Astrocyte (in vitro differentiated cells and primary cell): ENCODE data around the gene NEFH. TPM values are rescaled to one million over a fixed set of nuclear protein-coding genes. Genes with fewer than 3 reads are reported as not detected.

Experiments used
- DNase-seq: peaks from one replicate; pipeline ENCODE4 v3.0.0-alpha.2; 2010; ENCODE audit warnings: low read depth
- FAIRE-seq: peaks from 2 replicates; lab custom pipeline; 2011; peaks lifted over from hg19 to GRCh38; lab: Jason Lieb, UNC
- H2AFZ ChIP-seq: 2 replicates; pipeline ENCODE4 v1.6.0; 2012; ENCODE audit warnings: low read depth, low read length, inconsistent platforms
- H3K27ac ChIP-seq: 2 replicates; pipeline ENCODE4 v1.5.1; 2011; ENCODE audit warnings: low read depth, low read length, inconsistent platforms
- H3K27me3 ChIP-seq: 2 replicates; pipeline ENCODE4 v1.6.0; 2011; ENCODE audit warnings: low read length, inconsistent platforms; ENCODE audit not compliant: insufficient read depth
- H3K36me3 ChIP-seq: 2 replicates; pipeline ENCODE4 v1.5.1; 2011; ENCODE audit warnings: low read length, inconsistent platforms; ENCODE audit not compliant: insufficient read depth
- H3K4me1 ChIP-seq: 2 replicates; pipeline ENCODE4 v1.5.1; 2011; ENCODE audit warnings: low read length, inconsistent platforms; ENCODE audit not compliant: insufficient read depth
- H3K4me2 ChIP-seq: 2 replicates; pipeline ENCODE4 v1.6.0; 2012; ENCODE audit warnings: low read length, inconsistent platforms
- H3K4me3 ChIP-seq: 2 replicates; pipeline ENCODE4 v1.5.1; 2011; ENCODE audit warnings: low read depth, mild to moderate bottlenecking, low read length, inconsistent platforms; ENCODE audit not compliant: insufficient read depth
- H3K79me2 ChIP-seq: 2 replicates; pipeline ENCODE4 v1.6.0; 2012; ENCODE audit warnings: mild to moderate bottlenecking, low read length, inconsistent platforms; ENCODE audit not compliant: insufficient read depth
- H3K9ac ChIP-seq: 2 replicates; pipeline ENCODE4 v1.6.0; 2012; ENCODE audit warnings: mild to moderate bottlenecking, low read length, inconsistent platforms
- H3K9me3 ChIP-seq: 2 replicates; pipeline ENCODE4 v1.5.1; 2012; ENCODE audit warnings: low read depth, mild to moderate bottlenecking, low read length, inconsistent platforms; ENCODE audit not compliant: insufficient read depth
- H4K20me1 ChIP-seq: 2 replicates; pipeline ENCODE4 v1.6.0; 2012; ENCODE audit warnings: low read length, inconsistent platforms; ENCODE audit not compliant: insufficient read depth
- H3K27ac Mint-ChIP-seq: one replicate; pipeline ENCODE4 v1.8.0; 2021; ENCODE audit warnings: mild to moderate bottlenecking, mixed read lengths; ENCODE audit not compliant: unreplicated experiment
- H3K27me3 Mint-ChIP-seq: one replicate; pipeline ENCODE4 v1.8.0; 2021; ENCODE audit warnings: low read depth, mixed read lengths; ENCODE audit not compliant: unreplicated experiment
- H3K36me3 Mint-ChIP-seq: one replicate; pipeline ENCODE4 v1.8.0; 2021; ENCODE audit warnings: low read depth, mixed read lengths; ENCODE audit not compliant: unreplicated experiment
- H3K4me1 Mint-ChIP-seq: one replicate; pipeline ENCODE4 v1.8.0; 2021; ENCODE audit warnings: low read depth, mixed read lengths; ENCODE audit not compliant: unreplicated experiment
- H3K4me3 Mint-ChIP-seq: one replicate; pipeline ENCODE4 v1.8.0; 2021; ENCODE audit warnings: mild to moderate bottlenecking, moderate library complexity, mixed read lengths; ENCODE audit not compliant: unreplicated experiment
- H3K9me3 Mint-ChIP-seq: one replicate; pipeline ENCODE4 v1.8.0; 2021; ENCODE audit warnings: mild to moderate bottlenecking, mixed read lengths; ENCODE audit not compliant: unreplicated experiment
- EZH2 ChIP-seq: IDR thresholded peaks from 2 replicates; pipeline ENCODE4 v1.6.1; 2012; ENCODE audit warnings: mild to moderate bottlenecking, low read length, inconsistent platforms; ENCODE audit not compliant: insufficient read depth
- total RNA-seq: library from RNA; stranded (reverse); gene quantifications from 2 replicates; pipeline ENCODE4 v1.2.1, GENCODE V29; 2021
- TF ChIP-seq, protein P1 (sequence below): IDR thresholded peaks from 2 replicates; pipeline ENCODE4 v1.5.1; 2011; ENCODE audit warnings: low read depth, mild to moderate bottlenecking, inconsistent platforms, low read length, moderate library complexity; ENCODE audit not compliant: insufficient read depth

The NEFH gene
- total RNA-seq, 1 donor from 2014 or later: 3.1 TPM

DNA sequence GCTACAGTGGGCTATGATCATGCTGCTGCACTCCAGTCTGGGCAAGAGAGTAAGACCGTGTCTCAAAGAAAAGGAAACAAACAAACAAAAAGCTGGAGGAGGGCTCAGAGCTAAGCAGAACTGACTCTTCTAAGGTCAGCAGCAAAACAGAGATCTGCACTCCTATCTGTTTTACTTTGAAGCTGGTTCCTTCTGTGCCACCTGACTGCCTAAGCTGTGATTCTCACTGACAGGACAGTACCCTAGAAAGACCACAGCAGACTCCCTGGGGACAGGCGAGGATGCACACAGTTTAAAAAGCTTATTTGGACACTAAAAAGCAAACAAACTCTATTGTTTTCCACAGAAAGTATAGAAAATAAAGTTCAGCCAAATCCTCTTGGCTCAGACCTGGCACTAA lies 30.5 kb downstream of the NEFH start:
- FAIRE-seq (no peak), DNase-seq (no peak)
- no peaks in the 10 kb centered on the region for H3K27me3 ChIP-seq
- no peaks in the 10 kb centered on the region for H3K9me3 ChIP-seq
- H3K79me2 ChIP-seq: no peaks in the 10 kb centered on the region
- no peaks in the 10 kb centered on the region for H4K20me1 ChIP-seq
- Mint-ChIP-seq H3K27me3 (no peaks in the 10 kb centered on the region), H3K36me3 (peaks cover 13% of the 10 kb centered on the region), H3K9me3 (no peaks in the 10 kb centered on the region), H3K4me3 (no peak overlapping the region), H3K27ac (no peak overlapping the region), H3K4me1 (no peaks in the 10 kb centered on the region)
- no peaks in the 10 kb centered on the region for H3K4me1 ChIP-seq
- H3K27ac ChIP-seq: no peak overlapping the region
- no peak overlapping the region for H3K9ac ChIP-seq
- H3K4me3 ChIP-seq: no peak overlapping the region
- TF ChIP-seq EZH2: no peak
- TF ChIP-seq, protein P1, sequence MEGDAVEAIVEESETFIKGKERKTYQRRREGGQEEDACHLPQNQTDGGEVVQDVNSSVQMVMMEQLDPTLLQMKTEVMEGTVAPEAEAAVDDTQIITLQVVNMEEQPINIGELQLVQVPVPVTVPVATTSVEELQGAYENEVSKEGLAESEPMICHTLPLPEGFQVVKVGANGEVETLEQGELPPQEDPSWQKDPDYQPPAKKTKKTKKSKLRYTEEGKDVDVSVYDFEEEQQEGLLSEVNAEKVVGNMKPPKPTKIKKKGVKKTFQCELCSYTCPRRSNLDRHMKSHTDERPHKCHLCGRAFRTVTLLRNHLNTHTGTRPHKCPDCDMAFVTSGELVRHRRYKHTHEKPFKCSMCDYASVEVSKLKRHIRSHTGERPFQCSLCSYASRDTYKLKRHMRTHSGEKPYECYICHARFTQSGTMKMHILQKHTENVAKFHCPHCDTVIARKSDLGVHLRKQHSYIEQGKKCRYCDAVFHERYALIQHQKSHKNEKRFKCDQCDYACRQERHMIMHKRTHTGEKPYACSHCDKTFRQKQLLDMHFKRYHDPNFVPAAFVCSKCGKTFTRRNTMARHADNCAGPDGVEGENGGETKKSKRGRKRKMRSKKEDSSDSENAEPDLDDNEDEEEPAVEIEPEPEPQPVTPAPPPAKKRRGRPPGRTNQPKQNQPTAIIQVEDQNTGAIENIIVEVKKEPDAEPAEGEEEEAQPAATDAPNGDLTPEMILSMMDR: no peak
- H2AFZ ChIP-seq: no peak overlapping the region
- peaks cover 59% of the 10 kb centered on the region for H3K36me3 ChIP-seq
- no peak overlapping the region for H3K4me2 ChIP-seq

DNA sequence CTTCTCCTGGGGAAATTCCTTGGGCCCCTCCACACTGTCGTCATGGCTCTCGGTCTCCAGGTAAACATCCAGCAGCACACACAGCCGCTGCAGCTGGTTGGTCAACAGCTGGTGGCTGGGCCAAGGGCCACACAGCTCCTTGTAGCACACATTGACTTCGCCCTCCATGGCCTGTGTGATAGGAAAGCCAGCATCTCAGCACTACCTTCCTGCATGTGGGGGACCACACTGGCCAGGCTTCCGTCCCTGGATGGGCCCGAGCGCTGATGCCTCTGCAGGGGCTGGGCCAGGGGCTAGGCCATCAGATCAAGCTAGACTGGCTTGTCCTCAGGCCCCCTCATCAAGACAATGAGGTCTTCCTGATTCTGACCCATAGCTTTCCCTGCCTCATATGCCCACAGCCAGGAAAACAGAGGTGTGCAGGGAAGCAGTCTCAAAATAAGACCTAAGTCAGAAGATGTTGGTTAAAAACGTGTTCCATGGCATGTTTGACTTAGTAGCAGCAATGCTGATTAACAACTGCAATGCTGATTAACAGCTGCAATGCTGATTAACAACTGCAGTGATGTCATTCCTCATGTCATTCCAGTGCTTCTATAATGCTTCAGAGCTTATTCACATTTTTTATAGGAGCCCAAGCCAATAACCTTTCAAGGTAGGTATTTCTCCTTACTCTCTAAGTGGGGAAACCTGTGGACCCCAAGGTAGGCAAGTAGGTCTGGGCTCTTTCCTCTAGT lies 31.3 kb downstream of the NEFH start:
- Histone ChIP-seq H2AFZ (no peak overlapping the region), H4K20me1 (no peaks in the 10 kb centered on the region), H3K36me3 (peaks cover 64% of the 10 kb centered on the region), H3K79me2 (no peaks in the 10 kb centered on the region), H3K27me3 (no peaks in the 10 kb centered on the region), H3K9me3 (no peaks in the 10 kb centered on the region), H3K4me3 (no peak overlapping the region), H3K9ac (no peak overlapping the region), H3K4me1 (no peaks in the 10 kb centered on the region), H3K27ac (no peak overlapping the region), H3K4me2 (no peak overlapping the region)
- no peaks in the 10 kb centered on the region for H3K9me3 Mint-ChIP-seq
- no peak overlapping the region for H3K27ac Mint-ChIP-seq
- H3K4me1 Mint-ChIP-seq: no peaks in the 10 kb centered on the region
- no peak for FAIRE-seq
- no peak for DNase-seq
- TF ChIP-seq, protein P1: no peak
- TF ChIP-seq EZH2: no peak
- H3K4me3 Mint-ChIP-seq: no peak overlapping the region
- H3K27me3 Mint-ChIP-seq: no peaks in the 10 kb centered on the region
- peaks cover 17% of the 10 kb centered on the region for H3K36me3 Mint-ChIP-seq

DNA sequence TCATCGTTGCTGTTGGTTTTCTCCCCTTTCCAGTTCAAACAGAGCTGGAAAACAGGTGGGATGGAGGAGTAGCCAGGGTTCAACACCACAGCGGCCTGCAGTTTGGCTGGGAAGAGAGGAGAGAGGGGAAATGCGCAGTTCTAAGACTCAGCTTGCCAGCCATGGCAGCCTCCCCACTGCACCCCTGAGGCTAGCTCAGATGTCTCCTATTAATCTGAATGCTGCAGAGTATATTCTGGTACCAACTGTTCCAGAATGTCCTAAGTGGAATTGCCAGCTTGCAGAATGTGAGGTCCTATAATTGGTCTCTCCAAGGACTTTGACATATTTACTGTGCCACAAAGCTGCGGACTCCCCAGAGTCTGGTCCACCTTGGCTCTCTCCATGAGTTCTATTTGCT lies 32.0 kb downstream of the NEFH start:
- Histone ChIP-seq H3K27ac (no peak overlapping the region), H3K79me2 (no peaks in the 10 kb centered on the region), H3K4me1 (no peaks in the 10 kb centered on the region), H3K36me3 (peaks cover 65% of the 10 kb centered on the region), H3K4me3 (no peak overlapping the region), H4K20me1 (no peaks in the 10 kb centered on the region), H3K27me3 (no peaks in the 10 kb centered on the region), H3K9ac (no peak overlapping the region), H3K4me2 (no peak overlapping the region), H2AFZ (no peak overlapping the region), H3K9me3 (no peaks in the 10 kb centered on the region)
- Mint-ChIP-seq H3K27ac (no peak overlapping the region), H3K9me3 (no peaks in the 10 kb centered on the region), H3K36me3 (peaks cover 16% of the 10 kb centered on the region), H3K4me1 (no peaks in the 10 kb centered on the region), H3K27me3 (no peaks in the 10 kb centered on the region), H3K4me3 (no peak overlapping the region)
- DNase-seq (no peak), FAIRE-seq (no peak)
- TF ChIP-seq, protein P1: no peak
- no peak for TF ChIP-seq EZH2
